Testis (tissue), 2 donors: ENCODE data around the gene CAMKV.

Experiments used
- CTCF ChIP-seq, 3 experiments: fragments of 450-650 bp in 2 of 3; fragments of 200-600 bp in 1 of 3; sonication (generic) in 1 of 3; IDR thresholded peaks; one replicate each; pipeline ENCODE4 v1.5.1; 2016 to 2019; ENCODE audit warnings: antibody characterized with exemption in 3 of 3, mild to moderate bottlenecking in 2 of 3, moderate library complexity in 1 of 3
- POLR2A ChIP-seq: fragments of 450-650 bp; IDR thresholded peaks from one replicate; pipeline ENCODE4 v1.6.1; 2017; ENCODE audit warnings: antibody characterized with exemption, mild to moderate bottlenecking, moderate library complexity

GRCh38 chr3:49911611-49912010 is 41.9 kb upstream of the CAMKV start:
- TF ChIP-seq POLR2A (no peak), CTCF (IDR thresholded peaks at IDR 0.05) (no peak)
